Lung (tissue), 12 donors: ENCODE measurements around the gene SLC17A5. TPM values are rescaled to one million over a fixed set of nuclear protein-coding genes. Genes with fewer than 3 reads are reported as not detected.

Source experiments
- ATAC-seq: fragments of 200-7000 bp; cut with Tn5 transposase; one replicate; pipeline ENCODE4 v1.9.1; 2020; ENCODE audit warnings: moderate number of reproducible peaks; ENCODE audit not compliant: insufficient read depth, low FRiP score
- DNase-seq, 3 donors: peaks; one replicate each; pipeline ENCODE4 v3.0.0-alpha.2; 2013 to 2017
- H3K27ac ChIP-seq, 2 donors: one replicate each; pipeline ENCODE4 v1.5.1; 2013; ENCODE audit warnings: mild to moderate bottlenecking in 2 of 2, moderate library complexity in 2 of 2, control low read depth in 1 of 2, inconsistent platforms in 1 of 2, low read depth in 1 of 2, low read length in 1 of 2
- H3K27me3 ChIP-seq, 3 donors: one replicate each; pipeline ENCODE4 v1.5.1; 2013; ENCODE audit warnings: low read length in 2 of 3; ENCODE audit not compliant: control insufficient read depth in 3 of 3, insufficient read depth in 3 of 3
- H3K36me3 ChIP-seq, 4 donors: one replicate each; pipeline ENCODE4 v1.5.1; 2013; ENCODE audit warnings: low read length in 4 of 4, mild to moderate bottlenecking in 1 of 4, moderate library complexity in 1 of 4; ENCODE audit not compliant: control insufficient read depth in 4 of 4, insufficient read depth in 4 of 4
- H3K4me1 ChIP-seq, 5 donors: one replicate each; pipeline ENCODE4 v1.5.1; 2013; ENCODE audit warnings: low read length in 5 of 5, mild to moderate bottlenecking in 2 of 5, moderate library complexity in 1 of 5; ENCODE audit not compliant: control insufficient read depth in 5 of 5, insufficient read depth in 5 of 5
- H3K4me3 ChIP-seq: one replicate; pipeline ENCODE4 v1.5.1; 2013; ENCODE audit warnings: mild to moderate bottlenecking, control low read depth, moderate library complexity
- H3K9ac ChIP-seq, 2 donors: one replicate each; pipeline ENCODE4 v1.5.1; 2013; ENCODE audit warnings: low read length in 2 of 2, control low read depth in 1 of 2; ENCODE audit not compliant: insufficient read depth in 1 of 2
- H3K9me3 ChIP-seq, 4 donors: one replicate each; pipeline ENCODE4 v1.5.1; 2013; ENCODE audit warnings: low read length in 3 of 4, mild to moderate bottlenecking in 1 of 4, moderate library complexity in 1 of 4; ENCODE audit not compliant: control insufficient read depth in 4 of 4, insufficient read depth in 3 of 4
- WGBS, 2 donors: extraction: QIAGEN DNeasy Blood & Tissue Kit; methylation state at CpG; one replicate each; pipeline ENCODE4 v1.1.7; 2013; 5-methylcytosine and 5-hydroxymethylcytosine counted together
- polyA plus RNA-seq, 2 donors: library from polyadenylated mRNA; stranded (reverse); fragments of 200-250 nt; gene quantifications; one replicate each; pipeline ENCODE4 v1.2.1, GENCODE V29; 2013
- total RNA-seq, 2 donors: library from RNA; depleted of rRNA in 1 of 2; stranded (reverse); fragments of >200 nt in 1 of 2; gene quantifications; one replicate each; pipeline ENCODE4 v1.2.1, GENCODE V29; 2014 to 2021
- TF ChIP-seq, protein P1 (sequence below): IDR thresholded peaks from 2 replicates; pipeline ENCODE4 v1.5.1; 2012; ENCODE audit warnings: mild to moderate bottlenecking; ENCODE audit errors: control extremely low read depth, extremely low read depth
- donor health status: control.
- donor health status: control.
- donor health status: Bipolar disorder and iron deficiency.
- donor health status: healthy.
- donor health status: DM: yes; HTN: yes; CAD: no.

SLC17A5 gene
- total and polyA plus RNA-seq, 4 donors, result 5.5 to 19.9 (median 18.1) TPM

DNA sequence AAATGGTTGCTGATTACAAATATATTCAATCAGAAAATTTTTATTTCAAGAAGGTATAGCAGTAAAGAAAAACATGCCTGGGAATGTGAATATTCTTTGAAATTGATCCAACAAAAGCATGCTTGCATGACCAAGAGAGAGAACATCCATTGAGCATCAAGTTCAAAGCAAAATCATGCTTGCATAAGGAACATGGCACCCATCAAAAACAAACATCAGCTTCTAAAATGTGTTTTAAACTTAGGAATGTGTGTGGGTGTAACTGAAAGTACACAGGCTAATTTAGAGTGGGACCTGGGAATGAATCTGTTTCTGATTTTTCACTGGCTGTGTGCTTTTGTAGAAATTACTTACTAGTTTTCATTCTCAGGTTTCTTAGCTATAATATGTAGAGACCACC lies 5.6 kb downstream of the SLC17A5 start:
- Histone ChIP-seq H3K36me3 (peaks cover 0 to 7% (median 0%) of the 10 kb centered on the region in 4 donors), H3K4me3 (no peak overlapping the region), H3K9ac (no peak overlapping the region), H3K9me3 (no peaks in the 10 kb centered on the region), H3K27ac (no peak overlapping the region), H3K27me3 (no peaks in the 10 kb centered on the region), H3K4me1 (peaks cover 0 to 4% (median 0%) of the 10 kb centered on the region in 5 donors)
- ATAC-seq (no peak), DNase-seq (no peak)
- TF ChIP-seq, protein P1, sequence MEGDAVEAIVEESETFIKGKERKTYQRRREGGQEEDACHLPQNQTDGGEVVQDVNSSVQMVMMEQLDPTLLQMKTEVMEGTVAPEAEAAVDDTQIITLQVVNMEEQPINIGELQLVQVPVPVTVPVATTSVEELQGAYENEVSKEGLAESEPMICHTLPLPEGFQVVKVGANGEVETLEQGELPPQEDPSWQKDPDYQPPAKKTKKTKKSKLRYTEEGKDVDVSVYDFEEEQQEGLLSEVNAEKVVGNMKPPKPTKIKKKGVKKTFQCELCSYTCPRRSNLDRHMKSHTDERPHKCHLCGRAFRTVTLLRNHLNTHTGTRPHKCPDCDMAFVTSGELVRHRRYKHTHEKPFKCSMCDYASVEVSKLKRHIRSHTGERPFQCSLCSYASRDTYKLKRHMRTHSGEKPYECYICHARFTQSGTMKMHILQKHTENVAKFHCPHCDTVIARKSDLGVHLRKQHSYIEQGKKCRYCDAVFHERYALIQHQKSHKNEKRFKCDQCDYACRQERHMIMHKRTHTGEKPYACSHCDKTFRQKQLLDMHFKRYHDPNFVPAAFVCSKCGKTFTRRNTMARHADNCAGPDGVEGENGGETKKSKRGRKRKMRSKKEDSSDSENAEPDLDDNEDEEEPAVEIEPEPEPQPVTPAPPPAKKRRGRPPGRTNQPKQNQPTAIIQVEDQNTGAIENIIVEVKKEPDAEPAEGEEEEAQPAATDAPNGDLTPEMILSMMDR, result no peak

DNA sequence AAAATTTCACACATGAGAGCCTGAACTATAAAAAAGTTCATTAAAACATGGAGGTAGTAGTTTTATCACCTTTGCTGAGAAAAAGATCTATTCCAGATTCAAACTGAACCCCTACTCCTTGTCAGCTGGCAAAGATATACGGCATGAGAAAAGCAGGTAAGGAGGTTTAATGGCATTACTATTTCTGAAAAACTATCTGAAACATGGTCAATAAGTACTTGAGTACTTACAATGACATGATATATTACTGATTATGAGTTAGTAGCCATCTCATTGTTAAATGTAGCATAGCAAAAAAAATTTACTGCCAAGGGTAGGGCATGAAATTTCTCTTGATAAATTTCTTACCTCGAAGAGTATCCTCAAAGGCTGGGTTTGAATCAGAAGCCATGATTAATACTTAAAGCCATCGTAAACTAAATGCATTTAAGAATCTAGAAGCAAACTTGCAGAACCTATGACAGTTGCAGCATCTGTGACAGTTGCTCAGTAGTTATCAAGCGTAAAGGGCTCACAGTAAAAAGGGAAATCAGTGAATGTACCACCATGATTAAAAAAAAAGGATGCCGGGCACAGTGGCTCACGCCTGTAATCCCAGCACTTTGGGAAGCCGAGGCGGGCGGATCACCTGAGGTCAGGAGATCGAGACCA lies 8.7 kb downstream of the SLC17A5 start:
- H3K9ac ChIP-seq, result no peak overlapping the region
- no peak for ATAC-seq
- no peaks in the 10 kb centered on the region for H3K27me3 ChIP-seq
- no peak for DNase-seq
- H3K27ac ChIP-seq, result no peak overlapping the region
- H3K4me1 ChIP-seq, result no peaks in the 10 kb centered on the region
- peaks cover 0 to 12% (median 2%) of the 10 kb centered on the region in 4 donors for H3K36me3 ChIP-seq
- WGBS, 2 donors, result 37 to 46% methylated on average over 10 of the region's 10 CpGs
- no peak overlapping the region for H3K4me3 ChIP-seq
- TF ChIP-seq, protein P1, result no peak
- no peaks in the 10 kb centered on the region for H3K9me3 ChIP-seq

DNA sequence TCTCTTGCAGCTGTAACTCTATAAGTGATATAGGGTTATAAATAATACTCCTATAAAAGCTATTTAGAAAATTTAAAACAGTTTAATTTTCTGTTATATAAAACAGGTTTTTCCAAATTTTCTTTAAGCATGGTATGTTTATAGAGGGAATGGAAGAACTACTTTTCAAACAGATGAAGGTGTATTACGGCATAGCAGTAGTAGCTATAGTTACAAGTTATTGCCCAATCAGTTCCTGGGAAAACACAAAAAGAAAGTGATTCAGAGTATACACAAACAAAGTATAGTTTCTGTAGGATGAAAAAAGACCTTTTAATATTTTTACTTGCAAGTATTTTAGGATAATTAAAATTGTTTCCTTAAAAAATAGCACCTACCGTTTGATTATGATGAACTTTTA lies 9.8 kb downstream of the SLC17A5 start:
- no peaks in the 10 kb centered on the region for H3K27me3 ChIP-seq
- WGBS, 2 donors, result 66 to 88% methylated on average over 2 of the region's 2 CpGs
- H3K9ac ChIP-seq, result no peak overlapping the region
- H3K36me3 ChIP-seq, result peaks cover 0 to 10% (median 3%) of the 10 kb centered on the region in 4 donors
- ATAC-seq (no peak), DNase-seq (peak in 1 of 3 donors; percentile 19)
- no peaks in the 10 kb centered on the region for H3K9me3 ChIP-seq
- H3K4me3 ChIP-seq, result no peak overlapping the region
- H3K27ac ChIP-seq, result no peak overlapping the region
- TF ChIP-seq, protein P1, result no peak
- H3K4me1 ChIP-seq, result no peaks in the 10 kb centered on the region

DNA sequence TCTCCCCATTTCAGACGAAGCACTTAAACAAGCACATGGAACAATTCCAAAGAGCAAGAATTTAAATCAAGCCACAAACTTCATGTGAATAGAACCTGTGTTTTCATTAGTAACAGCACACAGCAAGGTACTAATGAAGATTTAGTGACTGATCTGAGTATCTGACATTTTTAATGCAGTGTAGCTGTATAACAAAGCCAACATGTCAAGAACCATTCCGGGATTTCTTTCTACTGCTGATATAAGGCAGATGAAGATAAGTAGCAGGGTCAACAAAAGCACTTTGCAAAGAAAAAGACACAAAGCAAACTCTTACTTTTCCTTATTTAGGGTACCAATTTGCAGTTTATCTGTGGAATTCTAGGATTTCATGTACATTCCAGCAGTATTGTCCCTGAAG lies 11.3 kb downstream of the SLC17A5 start:
- Histone ChIP-seq H3K4me3 (no peak overlapping the region), H3K27ac (no peak overlapping the region), H3K36me3 (peaks cover 0 to 13% (median 3%) of the 10 kb centered on the region in 4 donors), H3K9ac (no peak overlapping the region), H3K27me3 (no peaks in the 10 kb centered on the region), H3K4me1 (no peaks in the 10 kb centered on the region), H3K9me3 (no peaks in the 10 kb centered on the region)
- ATAC-seq, result no peak
- WGBS, 2 donors, result 81 to 83% methylated on average over 2 of the region's 2 CpGs
- DNase-seq, result no peak
- TF ChIP-seq, protein P1, result no peak
